ENCODE results near the gene SZT2. TPM values are rescaled to one million over a fixed set of nuclear protein-coding genes. Genes with fewer than 3 reads are reported as not detected.

Gene SZT2
- total RNA-seq, 1 donor from 2014 or later = 30.0 TPM

DNA sequence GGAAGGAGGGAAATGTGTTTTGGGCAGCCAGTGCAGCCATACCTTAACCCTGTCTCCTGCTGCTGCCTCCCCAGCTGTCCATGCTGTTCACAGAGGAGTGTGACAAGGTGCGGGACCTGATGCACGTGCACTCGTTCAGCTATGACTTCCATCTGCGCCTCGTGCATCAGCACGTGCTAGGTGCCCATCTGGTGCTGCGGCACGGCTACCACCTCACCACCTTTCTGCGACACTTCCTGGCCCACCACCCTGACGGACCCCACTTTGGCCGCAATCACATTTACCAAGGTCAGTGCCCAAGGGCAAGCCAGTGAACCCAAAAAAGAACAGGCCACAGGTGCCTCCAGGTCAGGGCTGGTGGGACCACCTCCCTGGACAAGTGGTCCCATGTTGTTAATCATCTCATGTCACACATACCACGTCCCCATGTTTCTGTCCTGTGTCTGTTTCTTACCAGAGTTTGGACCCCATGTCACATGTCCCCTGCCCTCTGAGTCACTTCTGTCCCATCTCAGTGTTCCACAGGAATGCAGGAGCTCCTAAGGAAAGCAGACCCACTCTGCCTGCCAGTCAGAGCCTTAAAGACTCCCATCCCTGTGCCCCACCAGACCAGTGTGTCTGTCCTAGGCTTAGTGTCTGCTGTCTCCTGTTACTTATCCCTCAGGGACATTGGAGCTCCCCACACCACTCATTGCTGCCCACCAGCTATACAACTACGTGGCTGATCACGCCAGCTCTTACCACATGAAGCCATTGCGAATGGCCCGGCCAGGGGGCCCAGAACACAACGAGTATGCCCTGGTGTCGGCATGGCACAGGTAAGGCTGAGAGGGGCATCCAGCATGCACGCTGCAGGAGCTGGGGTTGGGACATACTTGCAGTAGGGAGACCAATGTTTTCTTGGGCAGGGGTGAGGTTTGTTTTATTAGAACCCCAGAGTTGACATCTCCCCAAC is 57.5 kb downstream of the SZT2 start:
- Mint-ChIP-seq H3K9me3 (ENCODE audit: unreplicated experiment) (no peaks in the 10 kb centered on the region), H3K4me1 (ENCODE audit: low read depth, unreplicated experiment) (peaks cover 15% of the 10 kb centered on the region), H3K4me3 (ENCODE audit: unreplicated experiment) (no peak overlapping the region), H3K36me3 (ENCODE audit: low read depth, unreplicated experiment) (peaks cover 66% of the 10 kb centered on the region), H3K27me3 (ENCODE audit: low read depth, unreplicated experiment) (no peaks in the 10 kb centered on the region), H3K27ac (ENCODE audit: unreplicated experiment) (no peak overlapping the region)
- Histone ChIP-seq H3K4me1 (ENCODE audit: insufficient read depth, low read length) (peaks cover 1% of the 10 kb centered on the region), H3K9me3 (ENCODE audit: insufficient read depth, low read depth, low read length) (no peaks in the 10 kb centered on the region), H3K27ac (ENCODE audit: low read depth, low read length) (no peak overlapping the region), H4K20me1 (ENCODE audit: insufficient read depth, low read length) (peaks cover 2% of the 10 kb centered on the region), H3K79me2 (ENCODE audit: insufficient read depth, low read length) (peaks cover 8% of the 10 kb centered on the region), H2AFZ (ENCODE audit: low read depth, low read length) (no peak overlapping the region), H3K4me2 (ENCODE audit: low read length) (no peak overlapping the region), H3K27me3 (ENCODE audit: insufficient read depth, low read length) (no peaks in the 10 kb centered on the region), H3K9ac (ENCODE audit: low read length) (no peak overlapping the region), H3K4me3 (ENCODE audit: insufficient read depth, low read depth, low read length) (no peak overlapping the region), H3K36me3 (ENCODE audit: insufficient read depth, low read length) (peaks cover 49% of the 10 kb centered on the region)
- TF ChIP-seq, protein P1, sequence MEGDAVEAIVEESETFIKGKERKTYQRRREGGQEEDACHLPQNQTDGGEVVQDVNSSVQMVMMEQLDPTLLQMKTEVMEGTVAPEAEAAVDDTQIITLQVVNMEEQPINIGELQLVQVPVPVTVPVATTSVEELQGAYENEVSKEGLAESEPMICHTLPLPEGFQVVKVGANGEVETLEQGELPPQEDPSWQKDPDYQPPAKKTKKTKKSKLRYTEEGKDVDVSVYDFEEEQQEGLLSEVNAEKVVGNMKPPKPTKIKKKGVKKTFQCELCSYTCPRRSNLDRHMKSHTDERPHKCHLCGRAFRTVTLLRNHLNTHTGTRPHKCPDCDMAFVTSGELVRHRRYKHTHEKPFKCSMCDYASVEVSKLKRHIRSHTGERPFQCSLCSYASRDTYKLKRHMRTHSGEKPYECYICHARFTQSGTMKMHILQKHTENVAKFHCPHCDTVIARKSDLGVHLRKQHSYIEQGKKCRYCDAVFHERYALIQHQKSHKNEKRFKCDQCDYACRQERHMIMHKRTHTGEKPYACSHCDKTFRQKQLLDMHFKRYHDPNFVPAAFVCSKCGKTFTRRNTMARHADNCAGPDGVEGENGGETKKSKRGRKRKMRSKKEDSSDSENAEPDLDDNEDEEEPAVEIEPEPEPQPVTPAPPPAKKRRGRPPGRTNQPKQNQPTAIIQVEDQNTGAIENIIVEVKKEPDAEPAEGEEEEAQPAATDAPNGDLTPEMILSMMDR (IDR thresholded peaks at IDR 0.05; ENCODE audit: insufficient read depth, low read depth, low read length) = no peak
- TF ChIP-seq EZH2 (IDR thresholded peaks at IDR 0.05; ENCODE audit: insufficient read depth, low read length) = no peak
- FAIRE-seq (no peak), DNase-seq (ENCODE audit: low read depth) (no peak)

GRCh38 chr1:43447891-43448708 is 58.4 kb downstream of the SZT2 start:
- Mint-ChIP-seq H3K4me3 (ENCODE audit: unreplicated experiment) (no peak overlapping the region), H3K27ac (ENCODE audit: unreplicated experiment) (no peak overlapping the region), H3K4me1 (ENCODE audit: low read depth, unreplicated experiment) (peaks cover 22% of the 10 kb centered on the region), H3K27me3 (ENCODE audit: low read depth, unreplicated experiment) (no peaks in the 10 kb centered on the region), H3K9me3 (ENCODE audit: unreplicated experiment) (no peaks in the 10 kb centered on the region), H3K36me3 (ENCODE audit: low read depth, unreplicated experiment) (peaks cover 69% of the 10 kb centered on the region)
- no peak overlapping the region for H2AFZ ChIP-seq (ENCODE audit: low read depth, low read length)
- TF ChIP-seq EZH2 (IDR thresholded peaks at IDR 0.05; ENCODE audit: insufficient read depth, low read length) = no peak
- TF ChIP-seq, protein P1 (IDR thresholded peaks at IDR 0.05; ENCODE audit: insufficient read depth, low read depth, low read length) = no peak
- H3K27ac ChIP-seq (ENCODE audit: low read depth, low read length) = no peak overlapping the region
- peaks cover 18% of the 10 kb centered on the region for H3K79me2 ChIP-seq (ENCODE audit: insufficient read depth, low read length)
- no peak overlapping the region for H3K4me2 ChIP-seq (ENCODE audit: low read length)
- no peak overlapping the region for H3K9ac ChIP-seq (ENCODE audit: low read length)
- H4K20me1 ChIP-seq (ENCODE audit: insufficient read depth, low read length) = peaks cover 6% of the 10 kb centered on the region
- H3K9me3 ChIP-seq (ENCODE audit: insufficient read depth, low read depth, low read length) = no peaks in the 10 kb centered on the region
- no peak for DNase-seq (ENCODE audit: low read depth)
- peaks cover 11% of the 10 kb centered on the region for H3K4me1 ChIP-seq (ENCODE audit: insufficient read depth, low read length)
- peaks cover 42% of the 10 kb centered on the region for H3K36me3 ChIP-seq (ENCODE audit: insufficient read depth, low read length)
- no peak overlapping the region for H3K4me3 ChIP-seq (ENCODE audit: insufficient read depth, low read depth, low read length)
- no peaks in the 10 kb centered on the region for H3K27me3 ChIP-seq (ENCODE audit: insufficient read depth, low read length)
- FAIRE-seq = no peak
